BE2C (cell line): ENCODE data around the gene ENAM.

ENCODE experiments used
- DNase-seq: peaks from one replicate; pipeline ENCODE4 v3.0.0-alpha.2; 2020
- H3K27me3 ChIP-seq: fragments of 250-450 bp; sonication (Bioruptor Pico); 2 replicates; pipeline ENCODE4 v1.5.1; 2020; ENCODE audit warnings: mild to moderate bottlenecking
- H3K36me3 ChIP-seq: fragments of 250-450 bp; sonication (Bioruptor Pico); 2 replicates; pipeline ENCODE4 v1.5.1; 2020; ENCODE audit warnings: mild to moderate bottlenecking
- H3K4me1 ChIP-seq: fragments of 250-450 bp; sonication (Bioruptor Pico); 2 replicates; pipeline ENCODE4 v1.5.1; 2020
- H3K4me3 ChIP-seq: 2 replicates; pipeline ENCODE4 v1.5.1; 2011; ENCODE audit warnings: low read depth, low read length
- H3K9me3 ChIP-seq: fragments of 250-450 bp; sonication (Bioruptor Pico); 2 replicates; pipeline ENCODE4 v1.5.1; 2020
- TF ChIP-seq, protein P1 (sequence below): IDR thresholded peaks from 2 replicates; pipeline ENCODE4 v1.5.1; 2012; ENCODE audit warnings: mild to moderate bottlenecking, low read depth, low read length

Gene ENAM

DNA sequence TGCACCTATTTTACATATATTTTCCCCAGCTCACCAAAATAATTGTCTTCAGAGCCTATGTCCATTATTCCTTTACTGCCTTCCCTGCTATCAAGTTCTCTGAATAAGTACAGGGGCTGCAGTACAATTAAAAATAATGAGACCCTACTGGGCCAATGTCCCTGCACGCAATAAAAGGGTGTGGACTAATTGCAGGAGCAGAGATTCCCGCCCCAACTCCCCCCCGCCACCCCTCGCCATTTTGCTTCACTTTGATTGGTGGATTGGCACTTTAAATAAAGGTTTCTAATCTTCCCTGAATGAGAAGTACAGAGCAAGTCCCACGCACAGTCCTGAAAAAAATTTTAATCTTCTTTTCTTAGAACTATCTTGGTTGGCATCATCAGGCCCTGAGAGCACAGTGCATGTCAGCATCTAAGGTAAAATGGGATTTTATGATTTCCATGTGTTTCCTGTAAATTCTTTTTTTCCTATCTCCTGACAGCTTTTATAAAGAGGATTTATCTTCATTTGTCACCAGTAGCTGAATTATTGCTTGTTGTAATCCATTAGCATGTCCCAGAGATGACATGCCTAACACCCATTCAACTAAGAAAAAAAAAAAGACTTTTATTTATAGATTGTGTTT, 36.5 kb upstream of the ENAM start, which contains the start of gene AMBN:
TSS of gene AMBN (plus strand) at position 302 of the 628 bp plus-strand sequence. CDS start at position 405, 103 bp downstream.
- no peaks in the 10 kb centered on the region for H3K4me1 ChIP-seq
- no peaks in the 10 kb centered on the region for H3K9me3 ChIP-seq
- DNase-seq: no peak
- peaks cover 5% of the 10 kb centered on the region; the same call in 1 of the 2 replicates for H3K27me3 ChIP-seq
- TF ChIP-seq, protein P1, sequence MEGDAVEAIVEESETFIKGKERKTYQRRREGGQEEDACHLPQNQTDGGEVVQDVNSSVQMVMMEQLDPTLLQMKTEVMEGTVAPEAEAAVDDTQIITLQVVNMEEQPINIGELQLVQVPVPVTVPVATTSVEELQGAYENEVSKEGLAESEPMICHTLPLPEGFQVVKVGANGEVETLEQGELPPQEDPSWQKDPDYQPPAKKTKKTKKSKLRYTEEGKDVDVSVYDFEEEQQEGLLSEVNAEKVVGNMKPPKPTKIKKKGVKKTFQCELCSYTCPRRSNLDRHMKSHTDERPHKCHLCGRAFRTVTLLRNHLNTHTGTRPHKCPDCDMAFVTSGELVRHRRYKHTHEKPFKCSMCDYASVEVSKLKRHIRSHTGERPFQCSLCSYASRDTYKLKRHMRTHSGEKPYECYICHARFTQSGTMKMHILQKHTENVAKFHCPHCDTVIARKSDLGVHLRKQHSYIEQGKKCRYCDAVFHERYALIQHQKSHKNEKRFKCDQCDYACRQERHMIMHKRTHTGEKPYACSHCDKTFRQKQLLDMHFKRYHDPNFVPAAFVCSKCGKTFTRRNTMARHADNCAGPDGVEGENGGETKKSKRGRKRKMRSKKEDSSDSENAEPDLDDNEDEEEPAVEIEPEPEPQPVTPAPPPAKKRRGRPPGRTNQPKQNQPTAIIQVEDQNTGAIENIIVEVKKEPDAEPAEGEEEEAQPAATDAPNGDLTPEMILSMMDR: no peak
- H3K36me3 ChIP-seq: no peaks in the 10 kb centered on the region
- no peak within 1 kb of the TSS for H3K4me3 ChIP-seq

DNA sequence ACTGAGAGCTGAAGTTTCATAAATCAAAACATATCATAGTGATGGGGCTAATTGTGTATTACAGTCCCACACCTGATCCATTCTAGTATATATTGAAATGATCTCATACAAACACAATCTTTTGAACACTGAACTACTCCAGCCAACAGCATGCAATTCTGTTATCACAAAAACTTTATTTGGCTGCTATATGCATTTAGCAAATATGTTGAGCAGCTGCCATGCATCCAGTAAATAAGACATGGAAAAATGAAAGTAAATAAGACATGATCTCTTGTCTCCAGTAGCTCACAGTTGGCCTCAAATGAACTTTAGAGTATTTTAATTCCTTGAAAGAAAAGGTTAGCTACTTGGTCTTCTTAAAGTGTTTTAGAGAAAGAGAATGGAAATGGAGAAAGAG, 34.3 kb upstream of the ENAM start:
- no peak overlapping the region for H3K4me3 ChIP-seq
- no peaks in the 10 kb centered on the region for H3K4me1 ChIP-seq
- H3K9me3 ChIP-seq: no peaks in the 10 kb centered on the region
- H3K36me3 ChIP-seq: no peaks in the 10 kb centered on the region
- no peak for DNase-seq
- TF ChIP-seq, protein P1: no peak
- peaks cover 5% of the 10 kb centered on the region; the same call in 1 of the 2 replicates for H3K27me3 ChIP-seq

DNA sequence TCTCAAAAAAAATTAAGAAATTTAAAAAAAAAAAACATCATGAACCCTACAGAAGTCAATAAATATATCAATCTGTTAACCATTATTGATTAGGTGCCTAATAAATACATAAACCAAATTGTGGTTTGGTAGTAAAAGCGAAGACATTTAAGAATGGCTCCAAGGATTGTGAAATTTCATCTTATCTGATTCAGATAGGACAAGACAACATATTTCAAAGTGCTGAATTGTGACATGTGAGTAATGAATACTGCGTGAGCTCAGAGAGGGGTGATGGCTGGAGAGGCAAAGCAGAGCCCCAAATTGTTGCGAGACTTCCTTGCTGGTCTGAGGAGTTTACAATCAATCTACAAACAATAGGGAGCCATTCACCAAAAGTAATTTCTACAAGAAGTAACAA, 28.2 kb upstream of the ENAM start:
- TF ChIP-seq, protein P1: no peak
- H3K4me3 ChIP-seq: no peak overlapping the region

DNA sequence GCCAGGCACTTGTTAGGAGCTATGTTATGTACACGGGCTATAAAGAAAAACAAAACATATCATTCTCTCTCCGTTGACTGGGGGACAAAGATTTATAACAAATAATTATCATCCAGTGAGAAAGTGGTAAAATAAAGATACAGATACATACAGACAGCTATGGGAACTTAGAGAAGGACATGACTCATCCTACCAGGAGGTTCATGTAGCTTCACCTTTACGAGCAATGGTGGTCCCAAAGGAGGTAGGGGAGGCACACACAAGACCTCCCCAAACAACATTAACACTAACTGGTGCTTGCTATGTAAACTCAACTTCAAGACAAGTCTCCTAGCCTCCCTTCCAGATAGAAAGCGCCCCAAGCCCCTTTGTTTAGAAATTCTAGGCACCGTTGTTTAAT, 27.6 kb upstream of the ENAM start:
- H3K4me3 ChIP-seq: no peak overlapping the region
- H3K36me3 ChIP-seq: no peaks in the 10 kb centered on the region
- DNase-seq: no peak
- no peaks in the 10 kb centered on the region; the same call in 1 of the 2 replicates for H3K27me3 ChIP-seq
- TF ChIP-seq, protein P1: no peak
- H3K9me3 ChIP-seq: no peaks in the 10 kb centered on the region
- H3K4me1 ChIP-seq: 0 out of 2 replicates have a peak, but pooled peaks cover 2% of the 10 kb centered on the region

More for the DNA sequence above, 28.2 kb upstream of the ENAM start:
- Histone ChIP-seq H3K9me3 (no peaks in the 10 kb centered on the region), H3K4me1 (0 out of 2 replicates have a peak, but pooled peaks cover 2% of the 10 kb centered on the region), H3K36me3 (no peaks in the 10 kb centered on the region), H3K27me3 (no peaks in the 10 kb centered on the region; the same call in 1 of the 2 replicates)
- no peak for DNase-seq

DNA sequence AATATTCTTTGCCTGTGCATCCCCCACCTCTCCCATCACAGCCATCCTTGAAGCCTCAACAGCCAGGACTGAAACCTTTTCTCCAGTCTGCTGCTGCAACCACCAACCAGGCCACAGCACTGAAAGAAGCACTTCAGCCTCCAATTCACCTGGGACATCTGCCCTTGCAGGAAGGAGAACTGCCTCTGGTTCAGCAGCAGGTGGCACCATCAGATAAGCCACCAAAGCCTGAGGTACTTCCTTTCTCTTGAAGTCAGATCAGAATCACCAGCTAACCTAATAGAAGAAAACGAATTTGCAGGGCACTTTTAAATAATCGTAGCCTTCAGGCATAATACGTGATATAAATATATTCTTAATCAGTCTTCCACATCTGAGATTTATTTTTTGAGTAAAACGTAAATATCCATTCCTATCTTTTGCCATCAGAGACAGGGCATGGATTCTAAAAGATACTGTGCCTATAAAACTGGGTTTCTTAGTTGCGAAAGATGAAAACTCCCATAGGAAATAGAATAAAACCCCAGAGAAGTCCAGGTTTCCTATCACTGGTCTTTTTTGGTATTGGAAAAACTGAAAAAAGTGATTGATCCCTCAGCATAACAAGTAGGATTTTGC, 27.0 kb upstream of the ENAM start:
- Histone ChIP-seq H3K4me3 (no peak overlapping the region), H3K36me3 (no peaks in the 10 kb centered on the region), H3K4me1 (0 out of 2 replicates have a peak, but pooled peaks cover 2% of the 10 kb centered on the region), H3K9me3 (no peaks in the 10 kb centered on the region), H3K27me3 (no peaks in the 10 kb centered on the region; the same call in 1 of the 2 replicates)
- TF ChIP-seq, protein P1: peak; percentile 75
- DNase-seq: peak; percentile 50

DNA sequence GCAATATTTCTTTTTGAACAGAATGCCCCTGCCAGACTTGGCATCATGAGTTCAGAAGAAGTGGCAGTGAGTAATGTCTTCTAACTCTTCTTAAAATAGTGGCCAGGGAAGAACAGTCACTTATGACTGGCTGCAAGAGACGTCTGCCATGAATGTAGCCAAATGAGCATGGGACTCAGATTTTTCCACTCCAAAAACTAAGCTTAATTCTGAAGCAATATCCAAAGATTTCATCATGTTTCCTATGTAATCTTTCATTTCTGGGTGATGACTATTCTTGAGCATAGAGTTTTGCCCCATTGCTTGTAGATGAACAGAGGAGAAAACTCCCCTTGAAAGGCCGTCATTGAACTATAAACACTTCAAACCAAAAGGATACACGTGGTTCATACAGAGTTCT, 24.7 kb upstream of the ENAM start:
- Histone ChIP-seq H3K36me3 (no peaks in the 10 kb centered on the region), H3K27me3 (no peaks in the 10 kb centered on the region; the same call in 1 of the 2 replicates), H3K9me3 (no peaks in the 10 kb centered on the region), H3K4me1 (0 out of 2 replicates have a peak, but pooled peaks cover 2% of the 10 kb centered on the region), H3K4me3 (no peak overlapping the region)
- TF ChIP-seq, protein P1: no peak
- no peak for DNase-seq
